Stimulated activated CD4-positive, alpha-beta T cell treated with anti-CD3 and anti-CD28 coated beads, TNF-alpha, amount 100 ng/mL, for 4 hours (primary cell): ENCODE data around the gene RNF123.

Source experiments
- DNase-seq, 3 experiments: peaks; one replicate each; pipeline ENCODE4 v3.0.0-alpha.2; 2020; ENCODE audit warnings: low read depth in 3 of 3

RNF123 gene

DNA sequence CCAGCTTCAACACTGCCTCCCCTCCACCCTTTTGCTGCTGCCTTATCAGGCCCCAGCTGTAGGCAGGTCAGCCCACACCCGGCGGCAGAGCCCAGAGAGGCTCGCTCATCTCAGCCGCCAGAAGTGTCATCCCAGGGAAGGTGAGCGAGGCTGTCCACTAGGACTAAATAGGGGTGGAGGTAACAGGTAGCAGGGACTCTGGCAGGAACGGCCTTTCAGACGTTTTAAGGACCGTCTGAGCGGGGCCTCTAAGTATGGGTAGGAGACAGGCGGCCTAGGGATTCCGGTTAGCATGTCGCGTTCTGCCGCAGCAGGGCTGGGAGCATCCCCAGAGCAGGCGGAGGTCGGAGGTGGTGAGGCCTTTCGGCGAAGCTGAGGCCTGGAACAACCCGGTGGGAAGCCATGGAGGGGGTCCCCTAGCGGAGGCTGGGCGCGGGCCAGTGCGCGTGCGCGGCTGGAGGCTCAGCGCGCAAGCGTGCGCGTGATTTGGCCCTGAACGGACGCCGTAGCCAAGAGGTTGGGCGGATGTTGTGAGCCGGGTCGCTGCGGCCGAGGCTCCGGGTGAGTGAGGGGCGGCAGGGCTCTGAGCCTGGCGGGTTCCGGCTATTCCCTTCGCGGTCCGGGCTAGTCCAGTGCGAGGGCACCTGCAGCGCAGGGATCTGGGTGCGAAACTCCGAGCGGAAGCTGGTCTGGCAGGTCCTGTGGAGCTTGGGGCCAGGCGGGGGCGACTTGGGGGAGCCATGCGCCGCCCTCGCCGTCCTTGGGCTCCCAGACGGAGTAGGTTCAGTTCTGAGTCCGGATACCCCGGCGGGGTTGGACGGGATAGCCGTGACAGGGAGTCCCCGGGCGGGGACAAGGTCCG, at the start of gene RNF123, which contains the start of gene MST1:
RNF123 (plus strand) TSS at position 512 of the 862 bp plus-strand sequence. CDS start 1,609 bp downstream, outside the sequence.
MST1 (minus strand) TSS at position 429 of the 862 bp plus-strand sequence. CDS start 783 bp downstream, outside the sequence.
- peak; percentile 81 to 89 (median 85) for DNase-seq

DNA sequence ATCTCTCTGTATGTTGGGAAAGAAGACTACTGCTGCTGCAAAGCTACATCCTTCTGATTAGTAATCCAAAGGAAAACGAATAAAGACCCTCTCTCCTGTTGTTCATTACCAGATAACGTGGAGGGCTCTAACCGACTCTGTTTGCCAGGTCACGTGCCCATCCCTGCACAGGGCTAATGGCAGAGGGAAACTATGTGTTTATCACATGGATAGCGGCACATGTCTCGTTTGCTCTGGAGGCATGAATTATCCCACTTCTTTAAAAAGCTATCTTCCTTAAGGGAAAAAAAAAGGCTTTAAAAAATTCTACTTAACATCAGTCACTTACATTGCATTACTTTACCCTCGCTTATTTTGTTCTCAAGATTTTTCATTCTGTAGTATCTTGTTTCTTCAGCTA, 48.1 kb upstream of the RNF123 start:
- no peak for DNase-seq

DNA sequence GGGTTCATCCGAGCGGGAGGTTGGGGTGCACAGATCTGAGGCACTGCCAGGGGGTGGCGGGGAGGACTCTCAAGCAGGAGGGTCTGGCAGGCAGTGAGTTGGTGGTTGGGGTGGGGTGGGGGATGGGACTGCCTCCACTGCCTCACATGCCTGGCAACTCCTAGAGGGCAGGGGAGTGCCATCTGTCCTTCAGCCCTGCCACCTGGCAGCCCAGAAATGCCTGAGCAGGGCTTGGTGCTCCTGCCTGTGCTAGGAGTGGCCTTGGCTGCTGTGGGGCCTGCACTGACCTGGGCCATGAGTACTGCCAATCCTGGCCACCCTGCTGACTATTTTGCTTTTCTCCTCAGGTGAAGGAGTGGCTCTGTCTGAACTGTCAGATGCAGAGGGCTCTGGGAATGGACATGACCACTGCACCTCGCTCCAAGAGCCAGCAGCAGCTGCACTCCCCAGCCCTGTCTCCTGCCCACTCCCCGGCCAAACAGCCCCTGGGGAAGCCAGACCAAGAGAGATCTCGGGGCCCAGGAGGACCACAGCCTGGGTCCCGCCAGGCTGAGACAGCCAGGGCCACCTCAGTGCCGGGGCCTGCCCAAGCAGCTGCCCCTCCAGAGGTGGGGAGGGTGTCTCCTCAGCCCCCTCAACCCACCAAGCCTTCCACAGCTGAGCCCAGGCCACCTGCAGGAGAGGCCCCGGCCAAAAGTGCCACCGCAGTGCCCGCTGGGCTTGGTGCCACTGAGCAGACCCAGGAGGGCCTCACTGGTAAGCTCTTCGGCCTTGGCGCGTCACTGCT, 47.2 kb upstream of the RNF123 start:
- no peak for DNase-seq

DNA sequence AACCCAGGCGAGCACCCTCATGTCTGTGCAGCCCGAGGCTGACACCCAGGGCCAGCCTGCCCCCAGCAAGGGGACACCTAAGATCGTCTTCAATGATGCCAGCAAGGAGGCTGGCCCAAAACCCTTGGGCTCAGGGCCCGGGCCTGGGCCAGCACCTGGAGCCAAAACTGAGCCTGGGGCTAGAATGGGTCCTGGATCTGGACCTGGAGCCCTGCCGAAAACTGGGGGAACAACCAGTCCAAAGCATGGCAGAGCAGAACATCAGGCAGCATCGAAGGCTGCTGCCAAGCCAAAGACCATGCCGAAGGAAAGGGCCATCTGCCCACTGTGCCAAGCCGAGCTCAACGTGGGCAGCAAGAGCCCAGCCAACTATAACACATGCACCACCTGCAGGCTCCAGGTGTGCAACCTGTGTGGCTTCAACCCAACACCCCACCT, 46.6 kb upstream of the RNF123 start:
- no peak for DNase-seq

DNA sequence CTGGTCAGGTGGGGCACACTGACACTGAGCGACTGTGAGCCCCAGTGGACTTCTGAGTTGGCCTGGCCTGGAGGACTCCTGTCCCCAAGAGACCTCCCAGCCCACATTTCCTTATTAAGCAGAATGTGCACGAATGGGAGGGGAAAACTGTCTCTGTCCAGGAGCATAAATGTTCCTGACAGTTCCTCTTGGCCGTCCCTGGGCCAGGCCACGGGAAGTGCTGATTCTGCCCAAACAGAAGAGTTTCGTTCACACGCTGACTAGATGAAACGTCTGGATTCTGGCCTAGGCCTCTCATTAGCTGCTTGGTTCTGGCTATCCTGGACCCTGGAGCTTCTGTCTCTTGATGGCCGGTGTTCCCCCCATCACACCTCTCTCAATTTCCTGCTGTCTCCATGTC, 44.7 kb upstream of the RNF123 start:
- no peak for DNase-seq

DNA sequence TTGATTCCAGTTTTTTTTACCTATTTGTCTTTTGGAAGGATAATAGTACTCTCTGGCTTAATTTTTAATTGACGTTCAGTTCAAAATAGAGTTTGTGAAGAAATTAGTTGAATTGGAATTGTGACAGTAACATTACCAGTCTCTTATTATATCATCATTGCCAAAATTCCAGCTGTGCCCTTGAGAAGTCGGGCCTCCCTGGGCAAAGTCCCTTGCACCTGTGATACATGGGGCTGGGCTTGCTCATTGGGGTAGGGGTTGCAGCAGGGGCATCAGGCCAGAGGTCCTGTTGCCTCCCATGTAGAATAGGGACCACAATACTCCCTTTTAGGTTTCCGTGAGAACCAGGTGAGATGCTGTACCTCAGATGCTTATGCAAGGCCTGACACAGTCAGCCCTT, 43.1 kb upstream of the RNF123 start:
- DNase-seq, result no peak

DNA sequence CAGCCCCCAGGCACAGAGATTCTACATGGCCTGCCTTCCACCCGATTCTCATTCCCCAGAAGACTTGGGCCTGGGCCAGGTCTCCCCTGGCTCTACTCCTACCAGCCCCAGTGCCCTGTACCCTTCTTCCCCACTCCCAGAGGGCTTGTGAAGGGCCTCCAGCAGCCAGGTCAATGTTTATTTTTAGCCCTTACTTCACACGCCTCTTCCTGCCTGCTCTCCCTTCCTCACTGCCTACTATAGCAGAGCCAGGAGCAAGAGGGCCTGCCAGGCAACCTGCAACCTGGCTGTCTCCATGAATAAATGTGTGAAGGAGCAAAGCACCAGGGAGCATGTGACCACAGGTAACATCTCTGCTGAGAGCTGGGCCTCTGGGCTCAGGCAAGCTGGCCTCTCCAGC, 41.6 kb upstream of the RNF123 start:
- DNase-seq, result no peak

DNA sequence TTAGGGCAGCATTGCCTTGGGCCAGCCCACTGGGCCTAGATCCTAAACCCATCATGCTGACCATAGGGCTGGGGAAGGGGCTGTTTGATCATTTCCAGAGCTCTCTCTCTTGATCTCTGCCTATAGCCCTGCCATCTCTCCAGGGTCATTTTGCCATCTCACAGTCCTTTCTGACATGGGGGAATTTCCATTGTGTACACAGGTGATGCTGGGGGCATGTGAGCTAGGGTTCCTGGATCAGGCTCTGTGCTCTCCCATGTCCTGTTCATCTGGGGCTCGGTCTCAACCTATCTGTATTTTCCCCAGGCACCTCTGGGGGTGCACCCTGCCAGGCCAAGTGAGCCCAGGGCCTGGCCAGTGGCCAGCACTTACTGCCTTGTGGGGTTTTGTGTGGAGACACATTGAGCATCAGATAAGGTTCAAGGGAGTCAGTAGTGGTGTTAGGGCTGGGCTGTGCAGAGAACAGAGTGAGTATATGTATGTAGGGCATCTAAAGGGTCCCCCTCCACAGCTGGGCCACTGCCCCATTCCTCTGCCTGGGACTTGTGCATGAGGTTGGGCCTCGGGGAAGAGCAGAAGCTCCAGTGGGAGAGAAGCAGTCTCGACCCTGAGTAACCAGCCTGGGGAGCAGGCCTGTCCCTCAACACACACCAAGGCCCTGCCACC, 40.9 kb upstream of the RNF123 start:
- DNase-seq, result no peak

DNA sequence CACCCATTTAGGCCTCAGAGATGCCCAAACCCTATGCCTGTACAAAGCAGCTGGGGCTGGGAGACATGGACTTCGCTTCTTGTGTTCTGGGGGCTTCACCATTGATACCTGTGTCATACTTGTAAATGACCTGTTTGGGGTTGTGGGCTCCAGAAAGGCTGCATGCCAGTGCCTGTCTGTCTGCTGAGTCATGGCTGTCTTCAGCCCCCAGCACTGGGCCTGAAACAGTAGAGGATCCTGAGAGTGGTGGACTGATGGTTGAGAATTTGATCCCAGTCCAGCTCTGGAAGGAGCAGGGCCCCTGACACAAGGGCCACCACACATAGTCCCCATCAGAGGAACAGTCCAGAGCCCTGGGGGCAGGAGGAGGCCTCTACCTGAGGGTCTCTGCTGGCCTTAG, 39.8 kb upstream of the RNF123 start:
- DNase-seq, result no peak

DNA sequence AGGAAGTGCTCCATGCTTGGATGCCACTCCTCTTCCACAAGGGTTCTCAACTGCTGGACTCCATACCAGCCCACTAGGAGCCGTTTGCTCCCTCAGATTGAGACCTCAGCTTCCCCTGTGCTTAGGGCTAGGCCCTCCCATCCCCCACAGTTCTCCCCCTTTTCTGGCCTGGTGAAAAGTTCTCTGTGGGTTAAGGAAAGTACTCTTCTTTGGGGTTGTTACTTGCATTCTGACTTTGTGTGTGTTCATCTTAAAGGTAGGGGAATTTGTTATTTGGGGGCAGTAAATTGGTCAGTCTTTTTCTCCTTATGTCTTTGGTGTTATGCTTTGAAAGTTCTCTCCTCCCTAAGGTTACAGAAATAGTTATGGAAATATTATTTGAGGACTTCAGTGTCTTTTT, 39.2 kb upstream of the RNF123 start:
- DNase-seq, result no peak

DNA sequence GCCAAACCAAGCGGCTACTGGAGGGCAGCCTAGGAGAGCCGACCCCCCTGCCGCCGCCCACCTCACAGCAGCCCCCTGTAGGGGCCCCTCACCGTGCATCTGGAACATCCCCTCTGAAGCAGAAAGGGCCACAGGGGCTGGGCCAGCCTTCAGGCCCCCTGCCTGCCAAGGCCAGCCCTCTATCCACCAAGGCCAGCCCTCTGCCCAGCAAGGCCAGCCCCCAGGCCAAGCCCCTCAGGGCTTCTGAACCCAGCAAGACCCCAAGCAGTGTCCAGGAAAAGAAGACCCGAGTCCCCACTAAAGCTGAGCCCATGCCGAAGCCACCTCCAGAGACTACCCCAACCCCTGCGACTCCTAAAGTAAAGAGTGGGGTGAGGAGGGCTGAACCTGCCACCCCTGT, 38.7 kb upstream of the RNF123 start:
- no peak for DNase-seq

DNA sequence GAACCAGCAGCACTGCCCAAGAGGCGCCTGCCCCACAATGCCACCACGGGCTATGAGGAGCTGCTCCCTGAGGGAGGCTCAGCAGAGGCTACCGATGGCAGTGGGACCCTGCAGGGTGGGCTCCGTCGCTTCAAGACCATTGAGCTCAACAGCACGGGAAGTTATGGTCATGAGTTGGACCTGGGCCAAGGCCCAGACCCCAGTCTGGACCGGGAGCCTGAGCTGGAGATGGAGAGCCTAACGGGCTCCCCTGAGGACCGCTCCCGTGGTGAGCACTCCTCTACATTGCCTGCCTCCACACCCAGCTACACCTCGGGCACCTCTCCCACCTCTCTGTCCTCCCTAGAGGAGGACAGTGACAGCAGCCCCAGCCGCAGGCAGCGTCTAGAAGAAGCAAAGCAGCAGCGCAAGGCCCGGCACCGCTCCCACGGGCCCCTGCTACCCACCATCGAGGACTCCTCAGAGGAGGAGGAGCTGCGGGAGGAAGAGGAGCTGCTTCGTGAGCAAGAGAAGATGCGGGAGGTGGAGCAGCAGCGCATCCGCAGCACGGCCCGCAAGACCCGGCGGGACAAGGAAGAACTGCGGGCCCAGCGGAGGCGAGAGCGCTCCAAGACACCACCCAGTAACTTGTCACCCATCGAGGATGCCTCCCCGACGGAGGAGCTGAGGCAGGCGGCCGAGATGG, 37.0 kb upstream of the RNF123 start:
- no peak for DNase-seq

DNA sequence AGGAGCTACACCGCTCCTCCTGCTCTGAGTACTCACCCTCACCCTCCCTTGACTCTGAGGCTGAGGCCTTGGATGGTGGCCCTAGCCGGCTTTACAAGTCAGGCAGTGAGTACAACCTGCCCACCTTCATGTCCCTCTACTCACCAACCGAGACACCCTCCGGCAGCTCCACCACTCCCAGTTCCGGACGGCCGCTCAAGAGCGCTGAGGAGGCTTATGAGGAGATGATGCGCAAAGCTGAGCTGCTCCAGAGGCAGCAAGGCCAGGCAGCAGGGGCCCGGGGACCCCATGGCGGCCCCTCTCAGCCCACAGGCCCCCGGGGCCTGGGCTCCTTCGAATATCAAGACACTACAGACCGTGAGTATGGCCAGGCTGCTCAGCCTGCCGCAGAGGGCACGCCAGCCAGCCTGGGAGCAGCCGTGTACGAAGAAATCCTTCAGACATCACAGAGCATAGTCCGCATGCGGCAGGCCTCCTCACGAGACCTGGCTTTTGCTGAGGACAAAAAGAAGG, 36.4 kb upstream of the RNF123 start:
- no peak for DNase-seq

DNA sequence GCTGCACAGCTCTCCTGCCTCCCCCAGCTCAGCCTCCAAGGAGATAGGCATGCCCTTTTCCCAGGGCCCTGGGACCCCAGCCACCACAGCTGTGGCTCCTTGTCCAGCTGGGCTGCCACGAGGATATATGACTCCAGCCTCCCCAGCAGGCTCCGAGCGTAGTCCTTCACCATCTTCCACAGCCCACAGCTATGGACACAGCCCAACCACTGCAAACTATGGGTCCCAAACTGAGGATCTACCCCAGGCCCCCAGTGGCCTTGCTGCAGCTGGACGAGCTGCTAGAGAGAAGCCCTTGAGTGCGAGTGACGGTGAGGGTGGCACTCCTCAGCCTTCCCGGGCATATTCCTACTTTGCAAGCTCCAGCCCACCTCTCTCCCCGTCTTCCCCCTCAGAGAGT, 35.7 kb upstream of the RNF123 start:
- DNase-seq, result no peak

DNA sequence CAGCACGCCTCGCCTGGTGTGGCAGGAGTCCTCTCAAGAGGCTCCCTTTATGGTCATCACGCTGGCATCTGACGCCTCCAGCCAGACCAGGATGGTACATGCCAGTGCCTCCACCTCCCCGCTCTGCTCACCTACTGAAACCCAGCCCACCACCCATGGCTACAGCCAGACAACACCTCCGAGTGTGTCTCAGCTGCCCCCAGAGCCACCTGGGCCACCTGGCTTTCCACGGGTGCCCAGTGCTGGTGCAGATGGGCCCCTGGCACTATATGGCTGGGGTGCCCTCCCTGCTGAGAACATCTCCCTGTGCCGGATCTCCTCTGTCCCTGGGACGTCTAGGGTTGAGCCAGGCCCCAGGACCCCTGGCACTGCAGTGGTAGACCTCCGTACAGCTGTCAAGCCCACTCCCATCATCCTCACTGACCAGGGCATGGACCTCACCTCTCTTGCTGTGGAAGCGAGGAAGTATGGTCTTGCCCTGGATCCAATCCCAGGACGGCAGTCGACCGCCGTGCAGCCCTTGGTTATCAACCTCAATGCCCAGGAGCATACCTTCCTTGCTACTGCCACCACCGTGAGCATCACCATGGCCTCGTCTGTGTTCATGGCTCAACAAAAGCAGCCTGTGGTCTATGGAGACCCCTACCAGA, 35.1 kb upstream of the RNF123 start:
- DNase-seq, result no peak

DNA sequence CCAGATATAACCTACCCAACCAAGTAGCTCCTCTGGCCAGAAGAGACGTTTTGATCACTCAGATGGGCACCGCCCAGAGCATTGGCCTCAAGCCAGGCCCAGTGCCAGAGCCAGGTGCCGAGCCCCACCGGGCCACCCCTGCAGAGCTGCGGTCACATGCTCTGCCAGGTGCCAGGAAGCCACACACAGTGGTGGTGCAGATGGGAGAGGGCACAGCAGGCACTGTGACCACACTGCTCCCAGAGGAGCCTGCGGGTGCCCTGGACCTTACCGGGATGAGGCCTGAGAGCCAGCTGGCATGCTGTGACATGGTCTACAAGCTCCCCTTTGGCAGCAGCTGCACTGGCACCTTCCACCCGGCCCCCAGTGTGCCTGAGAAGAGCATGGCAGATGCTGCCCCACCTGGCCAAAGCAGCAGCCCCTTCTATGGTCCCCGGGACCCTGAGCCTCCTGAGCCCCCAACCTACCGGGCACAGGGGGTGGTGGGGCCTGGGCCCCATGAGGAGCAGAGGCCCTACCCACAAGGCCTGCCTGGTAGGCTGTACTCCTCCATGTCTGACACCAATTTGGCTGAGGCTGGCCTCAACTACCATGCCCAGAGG, 34.3 kb upstream of the RNF123 start:
- no peak for DNase-seq

DNA sequence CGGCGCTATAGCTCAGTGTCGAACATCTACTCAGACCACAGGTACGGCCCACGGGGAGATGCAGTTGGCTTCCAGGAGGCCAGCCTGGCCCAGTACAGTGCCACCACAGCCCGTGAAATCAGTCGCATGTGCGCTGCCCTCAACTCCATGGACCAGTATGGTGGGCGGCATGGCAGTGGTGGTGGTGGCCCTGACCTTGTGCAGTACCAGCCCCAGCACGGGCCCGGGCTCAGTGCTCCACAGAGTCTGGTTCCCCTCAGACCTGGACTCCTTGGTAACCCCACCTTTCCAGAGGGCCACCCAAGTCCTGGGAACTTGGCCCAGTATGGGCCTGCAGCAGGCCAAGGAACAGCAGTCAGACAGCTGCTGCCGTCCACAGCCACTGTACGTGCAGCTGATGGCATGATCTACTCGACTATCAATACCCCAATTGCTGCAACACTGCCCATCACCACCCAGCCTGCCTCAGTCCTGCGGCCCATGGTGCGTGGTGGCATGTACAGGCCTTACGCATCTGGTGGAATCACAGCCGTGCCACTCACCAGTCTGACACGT, 33.5 kb upstream of the RNF123 start:
- no peak for DNase-seq

DNA sequence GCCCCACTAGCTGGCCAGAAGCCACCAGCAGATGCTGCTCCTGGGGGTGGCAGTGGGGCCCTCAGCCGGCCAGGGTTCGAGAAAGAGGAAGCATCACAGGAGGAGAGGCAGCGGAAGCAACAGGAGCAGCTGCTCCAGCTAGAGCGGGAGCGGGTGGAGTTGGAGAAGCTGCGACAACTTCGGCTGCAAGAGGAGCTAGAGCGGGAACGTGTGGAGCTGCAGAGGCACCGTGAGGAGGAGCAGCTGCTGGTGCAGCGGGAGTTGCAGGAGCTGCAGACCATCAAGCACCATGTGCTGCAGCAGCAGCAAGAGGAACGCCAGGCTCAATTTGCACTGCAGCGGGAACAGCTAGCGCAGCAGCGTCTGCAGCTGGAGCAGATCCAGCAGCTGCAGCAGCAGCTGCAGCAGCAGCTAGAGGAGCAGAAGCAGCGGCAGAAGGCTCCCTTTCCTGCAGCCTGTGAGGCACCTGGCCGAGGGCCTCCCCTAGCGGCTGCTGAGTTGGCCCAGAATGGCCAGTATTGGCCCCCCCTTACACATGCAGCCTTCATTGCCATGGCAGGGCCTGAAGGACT, 32.7 kb upstream of the RNF123 start:
- DNase-seq, result no peak

DNA sequence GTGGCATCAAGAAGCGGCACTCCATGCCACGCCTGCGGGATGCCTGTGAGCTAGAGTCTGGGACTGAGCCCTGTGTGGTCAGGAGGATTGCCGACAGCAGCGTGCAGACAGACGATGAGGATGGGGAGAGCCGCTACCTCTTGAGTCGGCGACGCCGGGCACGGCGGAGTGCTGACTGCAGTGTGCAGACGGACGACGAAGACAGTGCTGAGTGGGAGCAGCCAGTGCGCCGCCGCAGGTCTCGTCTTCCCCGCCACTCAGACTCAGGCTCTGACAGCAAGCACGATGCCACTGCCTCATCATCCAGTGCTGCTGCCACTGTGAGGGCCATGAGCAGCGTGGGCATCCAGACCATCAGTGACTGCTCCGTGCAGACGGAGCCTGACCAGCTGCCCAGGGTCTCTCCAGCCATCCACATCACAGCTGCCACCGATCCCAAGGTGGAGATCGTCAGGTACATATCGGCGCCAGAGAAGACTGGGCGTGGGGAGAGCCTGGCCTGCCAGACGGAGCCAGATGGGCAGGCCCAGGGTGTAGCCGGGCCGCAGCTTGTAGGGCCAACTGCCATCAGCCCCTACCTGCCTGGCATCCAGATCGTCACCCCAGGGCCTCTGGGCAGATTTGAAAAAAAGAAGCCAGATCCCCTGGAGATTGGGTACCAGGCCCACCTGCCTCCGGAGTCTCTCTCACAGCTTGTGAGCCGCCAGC, 32.0 kb upstream of the RNF123 start:
- DNase-seq, result no peak
